MM.1S (cell line): ENCODE measurements around the gene DYNC1I1.

ENCODE experiments used
- CTCF ChIP-seq: fragments of 300-600 bp; sonication (generic); IDR thresholded peaks from 2 replicates; pipeline ENCODE4 v1.5.1; 2016; ENCODE audit warnings: antibody characterized with exemption, low read length, mixed read lengths
- EZH2 ChIP-seq: fragments of 300-600 bp; sonication (generic); optimal IDR thresholded peaks from 2 replicates; pipeline ENCODE3; 2017; ENCODE audit warnings: low read depth, mild to moderate bottlenecking, antibody characterized with exemption, low read length, mixed read lengths

DNA sequence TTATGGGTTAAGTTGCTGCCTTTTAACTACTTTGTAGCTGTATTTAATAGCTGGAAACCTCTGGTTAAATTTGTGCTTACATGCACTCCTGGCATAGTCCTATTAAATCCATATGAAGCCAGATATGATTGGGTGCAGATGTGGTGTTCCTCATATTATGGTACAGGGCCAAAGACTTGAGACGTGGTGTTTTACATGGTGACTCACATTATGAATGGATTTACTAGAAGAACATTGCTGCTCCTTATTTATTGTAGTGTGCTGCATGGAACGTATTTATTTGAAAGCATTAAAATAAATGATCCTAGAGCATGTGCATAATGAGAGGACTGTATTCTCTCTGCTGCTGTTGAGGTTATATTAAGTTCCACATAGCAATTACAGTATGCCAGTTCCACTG lies 325.5 kb downstream of the DYNC1I1 start:
- TF ChIP-seq CTCF, result no peak
- TF ChIP-seq EZH2, result no peak
